Bronchial epithelial cell (primary cell): ENCODE data around the gene DOCK1. TPM values are rescaled to one million over a fixed set of nuclear protein-coding genes. Genes with fewer than 3 reads are reported as not detected.

Source experiments
- DNase-seq: peaks from one replicate; pipeline ENCODE4 v3.0.0-alpha.2; 2010; ENCODE audit warnings: low read depth
- FAIRE-seq: peaks from 2 replicates; lab custom pipeline; 2011; peaks lifted over from hg19 to GRCh38; lab: Jason Lieb, UNC
- H3K27me3 ChIP-seq: 2 replicates; pipeline ENCODE4 v1.5.1; 2011; ENCODE audit warnings: low read length; ENCODE audit not compliant: control insufficient read depth, insufficient read depth
- H3K36me3 ChIP-seq: 2 replicates; pipeline ENCODE4 v1.5.1; 2011; ENCODE audit warnings: low read length; ENCODE audit not compliant: control insufficient read depth, insufficient read depth
- H3K4me3 ChIP-seq: 2 replicates; pipeline ENCODE4 v1.5.1; 2011; ENCODE audit warnings: mild to moderate bottlenecking, low read depth, low read length, control low read depth
- CTCF ChIP-seq: IDR thresholded peaks from 2 replicates; pipeline ENCODE4 v1.5.1; 2011; ENCODE audit warnings: mild to moderate bottlenecking, moderate library complexity, low read length, control low read depth, inconsistent platforms; ENCODE audit not compliant: insufficient read depth, severe bottlenecking
- total RNA-seq: library from RNA; depleted of rRNA; stranded (reverse); fragments of >200 nt; gene quantifications from 2 replicates; pipeline ENCODE4 v1.2.1, GENCODE V29; 2014

Gene DOCK1
- total RNA-seq, 1 donor from 2014 or later = 173 TPM

- no peak for FAIRE-seq
- H3K4me3 ChIP-seq = no peak overlapping the region
- H3K36me3 ChIP-seq = no peaks in the 10 kb centered on the region
- no peak for DNase-seq
- TF ChIP-seq CTCF = no peak
- H3K27me3 ChIP-seq = no peaks in the 10 kb centered on the region
These were observed 377.8 kb downstream of the DOCK1 start for GRCh38 chr10:127283017-127283416.

GRCh38 chr10:127283576-127283975 is 378.3 kb downstream of the DOCK1 start:
- no peaks in the 10 kb centered on the region for H3K36me3 ChIP-seq
- DNase-seq (no peak), FAIRE-seq (no peak)
- H3K27me3 ChIP-seq = no peaks in the 10 kb centered on the region
- no peak overlapping the region for H3K4me3 ChIP-seq
- no peak for TF ChIP-seq CTCF

GRCh38 chr10:127290850-127291249 is 385.6 kb downstream of the DOCK1 start:
- no peak for TF ChIP-seq CTCF
- H3K36me3 ChIP-seq = no peaks in the 10 kb centered on the region
- no peak for DNase-seq
- no peak for FAIRE-seq
- no peaks in the 10 kb centered on the region for H3K27me3 ChIP-seq
- no peak overlapping the region for H3K4me3 ChIP-seq

GRCh38 chr10:127291329-127291728 is 386.1 kb downstream of the DOCK1 start:
- Histone ChIP-seq H3K36me3 (no peaks in the 10 kb centered on the region), H3K4me3 (no peak overlapping the region), H3K27me3 (no peaks in the 10 kb centered on the region)
- TF ChIP-seq CTCF = no peak
- FAIRE-seq (no peak), DNase-seq (no peak)

GRCh38 chr10:127292888-127293287 is 387.7 kb downstream of the DOCK1 start:
- DNase-seq (no peak), FAIRE-seq (no peak)
- no peak overlapping the region for H3K4me3 ChIP-seq
- H3K27me3 ChIP-seq = no peaks in the 10 kb centered on the region
- TF ChIP-seq CTCF = no peak
- H3K36me3 ChIP-seq = no peaks in the 10 kb centered on the region

GRCh38 chr10:127293640-127294039 is 388.4 kb downstream of the DOCK1 start:
- Histone ChIP-seq H3K27me3 (no peaks in the 10 kb centered on the region), H3K36me3 (no peaks in the 10 kb centered on the region), H3K4me3 (no peak overlapping the region)
- no peak for DNase-seq
- no peak for FAIRE-seq
- TF ChIP-seq CTCF = no peak
